GM12878 (cell line): ENCODE results near the gene ZNF423. TPM values are rescaled to one million over a fixed set of nuclear protein-coding genes. Genes with fewer than 3 reads are reported as not detected.

Experiments used
- ATAC-seq: fragments of 200-7000 bp; cut with Tn5 transposase; 3 replicates; pipeline ENCODE4 v1.9.1; 2020; ENCODE audit warnings: mild to moderate bottlenecking, moderate library complexity
- BruUV-seq: library from RNA; stranded (reverse); fragments of 400-500 nt; replicated peaks from 2 replicates; lab custom pipeline; 2021; lab: Mats Ljungman, UMichigan
- CTCF ChIA-PET: fragments of 300-600 bp; sonication (Branson Sonifier 250); formaldehyde crosslinking; extraction: SDS; loops from one replicate; lab custom pipeline; 2021; ENCODE audit warnings: inconsistent platforms; lab: Yijun Ruan, JAX
- POLR2A ChIA-PET: fragments of 350-600 bp; formaldehyde crosslinking; extraction: SDS; loops from one replicate; lab custom pipeline; 2021; ENCODE audit warnings: inconsistent platforms; lab: Charles Lee
- RAD21 ChIA-PET: fragments of 300-600 bp; sonication (Branson Sonifier 250); formaldehyde crosslinking; loops from one replicate; lab custom pipeline; 2023; ENCODE audit warnings: antibody characterized with exemption; ENCODE audit not compliant: unreplicated experiment; lab: Charles Lee
- SMC1A ChIA-PET: fragments of 300-600 bp; sonication (Branson Sonifier 250); formaldehyde crosslinking; loops from one replicate; lab custom pipeline; 2023; ENCODE audit not compliant: unreplicated experiment, uncharacterized antibody; lab: Charles Lee
- DNase-seq: peaks from one replicate; pipeline ENCODE4 v3.0.0-alpha.2; 2011; ENCODE audit warnings: low read depth, low spot score
- FAIRE-seq: peaks from 3 replicates; lab custom pipeline; 2011; peaks lifted over from hg19 to GRCh38; lab: Jason Lieb, UNC
- H2AFZ ChIP-seq: 2 replicates; pipeline ENCODE4 v1.6.0; 2011; ENCODE audit warnings: low read depth, low read length, control low read depth; ENCODE audit not compliant: control insufficient read depth
- H3K27ac ChIP-seq: 2 replicates; pipeline ENCODE4 v1.5.1; 2011; ENCODE audit warnings: control low read depth; ENCODE audit not compliant: control insufficient read depth, insufficient read depth
- H3K27me3 ChIP-seq, 2 experiments: replicated peaks in 1 of 2; 2 replicates each; pipeline versions ENCODE4 v1.6.0 to v1.6.1; 2011; ENCODE audit warnings: low read length in 1 of 2; ENCODE audit not compliant: control insufficient read depth in 2 of 2, insufficient read depth in 2 of 2
- H3K36me3 ChIP-seq, 2 experiments: 2 replicates each; pipeline ENCODE4 v1.5.1; 2011; ENCODE audit warnings: low read length in 1 of 2; ENCODE audit not compliant: control insufficient read depth in 2 of 2, insufficient read depth in 2 of 2
- H3K4me1 ChIP-seq: 2 replicates; pipeline ENCODE4 v1.6.1; 2011; ENCODE audit warnings: mild to moderate bottlenecking, low read length, moderate library complexity, mixed read lengths; ENCODE audit not compliant: control insufficient read depth, insufficient read depth
- H3K4me2 ChIP-seq: 2 replicates; pipeline ENCODE4 v1.6.0; 2011; ENCODE audit warnings: control low read depth; ENCODE audit not compliant: control insufficient read depth, insufficient read depth
- H3K4me3 ChIP-seq: fragments of 200-600 bp; sonication (generic); 2 replicates; pipeline ENCODE4 v1.5.1; 2016
- H3K79me2 ChIP-seq: 2 replicates; pipeline ENCODE4 v1.6.0; 2011; ENCODE audit warnings: low read length; ENCODE audit not compliant: control insufficient read depth, insufficient read depth
- H3K9ac ChIP-seq: 2 replicates; pipeline ENCODE4 v1.8.0; 2011; ENCODE audit warnings: low read length, control low read depth, mixed read lengths; ENCODE audit not compliant: control insufficient read depth, insufficient read depth
- H3K9me3 ChIP-seq: replicated peaks from 3 replicates; pipeline ENCODE4 v1.5.1; 2011; ENCODE audit warnings: mild to moderate bottlenecking, low read length; ENCODE audit not compliant: control insufficient read depth, insufficient read depth
- H4K20me1 ChIP-seq: 2 replicates; pipeline ENCODE4 v1.6.0; 2011; ENCODE audit not compliant: control insufficient read depth, insufficient read depth
- ATF7 ChIP-seq: fragments of 450-650 bp; IDR thresholded peaks from 2 replicates; pipeline ENCODE4 v1.6.1; 2016; ENCODE audit warnings: low read depth, mild to moderate bottlenecking
- BCLAF1 ChIP-seq: fragments of 450-650 bp; IDR thresholded peaks from 2 replicates; pipeline ENCODE4 v1.6.1; 2017; ENCODE audit warnings: antibody characterized with exemption, mild to moderate bottlenecking, moderate library complexity
- CBFB ChIP-seq: IDR thresholded peaks from 2 replicates; pipeline ENCODE4 v1.6.1; 2016; ENCODE audit warnings: antibody characterized with exemption, low read depth
- CBX3 ChIP-seq: fragments of 200-600 bp; sonication (generic); IDR thresholded peaks from 2 replicates; pipeline ENCODE4 v1.6.1; 2016; ENCODE audit warnings: low read depth, borderline replicate concordance
- CEBPB ChIP-seq, 2 experiments: fragments of 150-350 bp in 1 of 2; IDR thresholded peaks; 2 replicates each; pipeline ENCODE4 v1.6.1; 2012 to 2014; ENCODE audit warnings: low read depth in 2 of 2, low read length in 2 of 2, borderline replicate concordance in 1 of 2, inconsistent platforms in 1 of 2
- FOS ChIP-seq: IDR thresholded peaks from 3 replicates; pipeline ENCODE4 v1.6.1; 2011; ENCODE audit warnings: borderline replicate concordance; ENCODE audit not compliant: insufficient read length; ENCODE audit errors: extremely low read depth
- JUNB ChIP-seq: IDR thresholded peaks from 2 replicates; pipeline ENCODE4 v1.6.1; 2016; ENCODE audit warnings: antibody characterized with exemption, mild to moderate bottlenecking
- NR2C2 ChIP-seq: IDR thresholded peaks from 2 replicates; pipeline ENCODE4 v1.6.1; 2011; ENCODE audit warnings: borderline replicate concordance, low read depth; ENCODE audit not compliant: control insufficient read depth, insufficient read length
- PAX5 ChIP-seq: IDR thresholded peaks from 2 replicates; pipeline ENCODE4 v1.6.1; 2011; ENCODE audit warnings: low read depth, low read length, borderline replicate concordance
- USF2 ChIP-seq: IDR thresholded peaks from 2 replicates; pipeline ENCODE4 v1.6.1; 2011; ENCODE audit warnings: low read depth, low read length, improper control_type of control experiment, borderline replicate concordance
- ZNF207 ChIP-seq: fragments of 450-650 bp; IDR thresholded peaks from 2 replicates; pipeline ENCODE4 v1.6.1; 2014; ENCODE audit warnings: antibody characterized with exemption, mild to moderate bottlenecking, borderline replicate concordance
- ZNF274 ChIP-seq: IDR thresholded peaks from one replicate; pipeline ENCODE4 v1.8.0; 2011; ENCODE audit not compliant: insufficient read length, insufficient read depth
- ZNF592 ChIP-seq: fragments of 450-650 bp; IDR thresholded peaks from 2 replicates; pipeline ENCODE4 v1.6.1; 2017; ENCODE audit warnings: mild to moderate bottlenecking, moderate library complexity
- ZSCAN29 ChIP-seq: fragments of 450-650 bp; IDR thresholded peaks from 2 replicates; pipeline ENCODE4 v1.6.1; 2017; ENCODE audit warnings: mild to moderate bottlenecking, moderate library complexity
- ZZZ3 ChIP-seq: IDR thresholded peaks from 2 replicates; pipeline ENCODE4 v1.6.1; 2011; ENCODE audit warnings: low read depth; ENCODE audit not compliant: control insufficient read depth, insufficient read length
- WGBS: methylation state at CpG from one replicate; pipeline ENCODE4 v1.1.6; 2016; ENCODE audit warnings: low lambda C conversion rate; ENCODE audit not compliant: insufficient replicate concordance, insufficient coverage; ENCODE audit errors: missing lambda C conversion rate; 5-methylcytosine and 5-hydroxymethylcytosine counted together
- in situ Hi-C: fragments of 300-500 bp; cut with MboI; formaldehyde crosslinking; loops from 9 replicates; pipeline ENCODE4 v1.14.3; 2018; ENCODE audit warnings: mixed read lengths
- intact Hi-C: fragments of 100-400 bp; cut with micrococcal nuclease; formaldehyde crosslinking; loops from one replicate; pipeline ENCODE4 v1.14.2; 2022; ENCODE audit not compliant: unreplicated experiment
- polyA plus RNA-seq, 11 experiments: library from polyadenylated mRNA; depleted of rRNA in 4 of 11; unstranded in 6 of 11; stranded (reverse) in 5 of 11; fragments of >200 nt; fragmentation: Nextera tagmentation in 4 of 11; fragmentation: Illumina TruSeq in 1 of 11; extraction: Ambion mirVana in 4 of 11; extraction: Trizol in 1 of 11; gene quantifications; 1 replicate in 1 of 11; 2 replicates in 10 of 11; pipeline versions ENCODE4 v1.2.1 to v1.2.3, GENCODE V29; 2011 to 2016; ENCODE audit warnings: inconsistent platforms in 2 of 11, missing spikeins in 2 of 11, low read depth in 1 of 11
- total RNA-seq, 4 experiments: library from RNA; depleted of rRNA in 3 of 4; stranded (reverse); fragments of >200 nt in 3 of 4; fragmentation: Illumina TruSeq in 1 of 4; extraction: Trizol in 1 of 4; gene quantifications; 2 replicates each; pipeline versions ENCODE4 v1.2.1 to v1.2.3, GENCODE V29; 2013 to 2021

The ZNF423 gene
- total and polyA plus RNA-seq, 10 of the 15 experiments (the other 5 are each of a cell fraction or from before 2014, with no cell fraction given), result 0.03 to 0.64 (median 0.10) TPM

- H3K27ac ChIP-seq, result no peak overlapping the region
- SMC1A ChIA-PET, result no interaction called here
- 2% methylated on average over 5 of the region's 5 CpGs for WGBS
- CTCF ChIA-PET, result no interaction called here
- POLR2A ChIA-PET, result no interaction called here
- no peaks in the 10 kb centered on the region for H4K20me1 ChIP-seq
- no peak overlapping the region for H3K9ac ChIP-seq
- RAD21 ChIA-PET, result no interaction called here
- no peaks in the 10 kb centered on the region for H3K9me3 ChIP-seq
- no peaks in the 10 kb centered on the region for H3K79me2 ChIP-seq
- BruUV-seq, result no TSS peak
- peaks cover 10 to 13% of the 10 kb centered on the region in 2 experiments; a peak in 3 of 4 replicates for H3K27me3 ChIP-seq
- TF ChIP-seq ZNF207, result no peak
- TF ChIP-seq ATF7, result no peak
- TF ChIP-seq ZZZ3, result no peak
- TF ChIP-seq USF2, result no peak
- TF ChIP-seq FOS, result no peak
- TF ChIP-seq BCLAF1, result no peak
- no peak for TF ChIP-seq ZNF274
- TF ChIP-seq CBX3, result no peak
- no peak for TF ChIP-seq JUNB
- no peak for TF ChIP-seq ZNF592
- no peak for TF ChIP-seq NR2C2
- no peak for TF ChIP-seq CEBPB (IDR thresholded peaks at IDR 0.05; ENCODE audit: borderline replicate concordance in 1 of 2, low read depth in 2 of 2, low read length in 2 of 2)
- no peak for TF ChIP-seq ZSCAN29
- TF ChIP-seq CBFB, result no peak
- TF ChIP-seq PAX5, result no peak
- in situ Hi-C loops, result no loop called here
- H3K36me3 ChIP-seq, result no peaks in the 10 kb centered on the region
- intact Hi-C loops, result no loop called here
- H3K4me2 ChIP-seq, result no peak overlapping the region
- ATAC-seq, result no peak
- DNase-seq, result no peak
- H2AFZ ChIP-seq, result no peak overlapping the region
- H3K4me3 ChIP-seq, result no peak overlapping the region
- no peak for FAIRE-seq
- no peaks in the 10 kb centered on the region for H3K4me1 ChIP-seq
These were observed 19.2 kb downstream of the ZNF423 start for GRCh38 chr16:49836668-49837067.
